IPS-20b (cell line): ENCODE measurements around the gene RPS6KC1.

Source experiments
- H3K27ac ChIP-seq: one replicate; pipeline ENCODE4 v1.5.1; 2013; ENCODE audit warnings: low read length
- H3K27me3 ChIP-seq: 2 replicates; pipeline ENCODE4 v1.6.1; 2013; ENCODE audit warnings: mild to moderate bottlenecking, low read length, inconsistent platforms; ENCODE audit not compliant: insufficient read depth
- H3K36me3 ChIP-seq: 2 replicates; pipeline ENCODE4 v1.6.1; 2013; ENCODE audit warnings: low read depth, mild to moderate bottlenecking, inconsistent platforms, low read length, moderate library complexity; ENCODE audit not compliant: insufficient read depth
- H3K4me1 ChIP-seq: 2 replicates; pipeline ENCODE4 v1.6.1; 2013; ENCODE audit warnings: mild to moderate bottlenecking, control low read depth, inconsistent platforms, low read length, moderate library complexity; ENCODE audit not compliant: insufficient read depth
- H3K4me3 ChIP-seq: 2 replicates; pipeline ENCODE4 v1.5.1; 2013; ENCODE audit warnings: mild to moderate bottlenecking, low read length, inconsistent platforms
- H3K9ac ChIP-seq: 2 replicates; pipeline ENCODE4 v1.6.1; 2013; ENCODE audit warnings: low read depth, mild to moderate bottlenecking, inconsistent platforms, low read length, moderate library complexity
- H3K9me3 ChIP-seq: 2 replicates; pipeline ENCODE4 v1.6.1; 2013; ENCODE audit warnings: mild to moderate bottlenecking, low read depth, low read length, inconsistent platforms; ENCODE audit not compliant: insufficient read depth

Gene RPS6KC1

DNA sequence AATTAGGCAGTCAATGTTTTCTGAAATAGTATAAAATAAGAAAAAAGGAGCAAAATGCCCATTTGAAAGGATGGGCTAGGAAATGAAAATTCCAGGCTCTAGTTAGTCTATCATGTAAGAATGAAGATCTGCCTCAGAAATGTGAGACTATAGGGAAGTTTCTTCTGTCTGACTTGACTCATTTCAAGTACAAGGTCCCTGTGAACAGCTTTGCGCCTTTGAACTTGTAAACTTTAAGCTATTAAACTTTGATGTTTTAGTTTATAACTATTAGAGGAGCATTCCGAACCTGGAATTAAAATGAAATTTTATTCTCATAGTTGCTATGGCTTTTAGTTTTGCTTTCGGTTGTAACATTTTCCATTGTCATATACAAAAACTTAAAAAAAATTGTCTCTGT, 199.4 kb downstream of the RPS6KC1 start:
- H3K9me3 ChIP-seq: no peaks in the 10 kb centered on the region
- no peak overlapping the region for H3K9ac ChIP-seq
- no peak overlapping the region for H3K27ac ChIP-seq
- H3K36me3 ChIP-seq: no peaks in the 10 kb centered on the region
- no peak overlapping the region for H3K4me3 ChIP-seq
- H3K4me1 ChIP-seq: peaks cover 6% of the 10 kb centered on the region; the same call in 1 of the 2 replicates
- H3K27me3 ChIP-seq: no peaks in the 10 kb centered on the region

DNA sequence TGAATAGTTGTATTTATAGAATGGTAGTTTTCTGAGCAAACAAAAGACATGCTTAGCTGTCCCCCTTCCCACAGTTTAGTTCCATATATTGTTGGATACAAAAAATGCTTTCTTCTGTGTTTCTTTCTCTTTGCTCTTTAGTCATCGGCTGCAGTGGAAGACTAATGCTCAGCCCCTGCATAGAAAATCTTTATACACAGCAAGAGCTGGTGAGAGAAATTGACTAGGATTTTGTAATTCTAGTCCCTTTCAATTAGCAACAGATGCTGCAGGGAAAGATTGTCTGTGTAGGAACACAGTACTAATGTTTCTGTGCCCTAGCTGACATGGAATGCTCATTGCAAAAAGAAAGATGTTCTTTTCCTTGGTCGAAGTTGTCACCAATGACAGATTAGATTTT, 200.9 kb downstream of the RPS6KC1 start:
- Histone ChIP-seq H3K27me3 (no peaks in the 10 kb centered on the region), H3K9ac (no peak overlapping the region), H3K27ac (no peak overlapping the region), H3K36me3 (no peaks in the 10 kb centered on the region), H3K4me3 (no peak overlapping the region), H3K4me1 (0 out of 2 replicates have a peak, but pooled peaks cover 3% of the 10 kb centered on the region), H3K9me3 (no peaks in the 10 kb centered on the region)

DNA sequence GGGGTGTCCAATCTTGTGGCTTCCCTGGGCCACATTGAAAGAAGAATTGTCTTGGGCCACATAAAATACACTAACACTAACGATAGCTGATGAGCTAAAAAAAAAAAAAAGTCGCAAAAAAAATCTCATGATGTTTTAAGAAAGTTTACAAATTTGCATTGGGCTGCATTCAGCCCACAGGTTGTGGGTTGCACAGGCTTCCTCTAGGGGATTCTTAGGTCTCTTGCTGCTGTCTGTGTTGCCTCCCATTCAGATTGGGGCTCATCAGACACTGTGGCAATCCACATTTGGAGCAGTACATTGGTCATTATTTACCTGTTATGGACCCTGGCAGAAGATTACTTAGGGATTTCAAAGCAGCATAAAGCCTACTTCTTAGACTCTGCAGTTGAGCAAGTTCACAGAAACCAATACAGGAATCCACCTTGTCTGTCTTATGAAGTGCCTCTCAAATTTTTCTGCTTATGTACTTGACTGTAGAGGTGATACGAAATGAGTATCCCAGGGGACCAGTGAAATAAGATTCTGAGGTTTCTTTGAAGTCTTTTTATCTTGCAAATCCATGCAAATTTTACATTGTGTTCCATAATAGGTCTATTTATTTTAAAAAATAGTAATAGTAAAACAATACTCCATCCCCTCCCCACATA, 205.5 kb downstream of the RPS6KC1 start:
- no peak overlapping the region for H3K4me3 ChIP-seq
- H3K27ac ChIP-seq: no peak overlapping the region
- H3K9me3 ChIP-seq: no peaks in the 10 kb centered on the region
- H3K9ac ChIP-seq: no peak overlapping the region
- no peaks in the 10 kb centered on the region for H3K36me3 ChIP-seq
- H3K4me1 ChIP-seq: peaks cover 6% of the 10 kb centered on the region; the same call in 1 of the 2 replicates
- H3K27me3 ChIP-seq: no peaks in the 10 kb centered on the region

DNA sequence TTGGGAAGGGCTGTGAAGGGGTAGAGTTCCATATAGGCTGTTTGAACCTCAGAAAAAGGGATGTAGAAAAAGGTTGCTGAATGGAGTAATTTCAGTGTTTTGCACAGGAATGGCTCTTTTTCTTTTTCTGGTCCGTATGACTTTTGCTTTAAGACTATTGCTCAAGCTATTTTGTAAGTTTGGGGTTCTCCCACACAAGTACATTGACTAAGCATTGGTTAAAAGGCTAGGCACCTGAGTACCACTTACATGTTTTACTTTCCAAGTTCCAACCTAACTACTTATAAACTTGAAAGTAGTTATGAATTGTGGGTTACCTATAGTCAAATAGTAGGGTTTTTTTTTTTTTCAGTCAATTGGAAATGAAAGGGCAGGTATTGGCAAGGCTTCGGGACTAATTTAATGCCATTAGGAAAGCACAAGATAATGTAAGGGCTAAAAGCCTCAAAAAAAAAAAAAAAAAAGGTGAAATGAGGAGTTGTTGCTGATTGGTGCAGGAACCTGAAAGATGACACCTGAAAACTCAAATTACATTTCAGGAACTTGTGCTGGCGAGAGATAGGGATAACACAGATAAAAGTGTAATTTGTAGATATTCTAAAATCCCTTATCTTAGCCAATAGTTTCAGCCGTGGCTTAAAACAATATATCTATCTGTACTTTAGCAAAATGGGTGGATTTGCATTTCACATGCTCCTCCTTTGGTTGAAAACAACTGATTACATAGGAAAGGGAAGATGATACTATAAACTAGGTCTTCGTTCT, 209.5 kb downstream of the RPS6KC1 start:
- H3K4me1 ChIP-seq: peaks cover 6% of the 10 kb centered on the region; the same call in 1 of the 2 replicates
- H3K9me3 ChIP-seq: no peaks in the 10 kb centered on the region
- no peak overlapping the region for H3K9ac ChIP-seq
- no peaks in the 10 kb centered on the region for H3K27me3 ChIP-seq
- H3K36me3 ChIP-seq: no peaks in the 10 kb centered on the region
- no peak overlapping the region for H3K27ac ChIP-seq
- peak overlapping the region; percentile 43; the same call in 1 of the 2 replicates for H3K4me3 ChIP-seq

DNA sequence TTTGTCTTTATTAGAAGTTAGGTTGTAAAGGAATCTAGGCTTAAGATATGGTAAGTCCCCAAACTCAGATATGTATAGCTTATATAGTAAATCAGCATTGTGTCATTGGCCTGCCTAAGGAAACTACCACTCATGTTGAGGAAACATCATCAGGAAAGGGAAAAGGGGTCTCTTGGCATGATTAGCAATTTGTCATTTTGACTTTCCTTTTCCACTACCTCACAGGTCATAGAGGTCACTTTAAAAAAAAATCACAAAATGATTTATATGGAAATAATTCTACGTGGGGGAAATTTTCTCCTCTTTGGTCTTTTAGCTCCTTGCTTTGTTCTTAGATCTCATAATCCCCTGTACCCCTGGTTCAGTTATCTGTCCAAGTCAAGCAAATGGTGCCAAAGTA, 213.5 kb downstream of the RPS6KC1 start:
- no peaks in the 10 kb centered on the region for H3K27me3 ChIP-seq
- peaks cover 3% of the 10 kb centered on the region; the same call in 1 of the 2 replicates for H3K4me1 ChIP-seq
- H3K9me3 ChIP-seq: no peaks in the 10 kb centered on the region
- H3K27ac ChIP-seq: no peak overlapping the region
- no peaks in the 10 kb centered on the region for H3K36me3 ChIP-seq
- no peak overlapping the region for H3K4me3 ChIP-seq
- H3K9ac ChIP-seq: no peak overlapping the region

DNA sequence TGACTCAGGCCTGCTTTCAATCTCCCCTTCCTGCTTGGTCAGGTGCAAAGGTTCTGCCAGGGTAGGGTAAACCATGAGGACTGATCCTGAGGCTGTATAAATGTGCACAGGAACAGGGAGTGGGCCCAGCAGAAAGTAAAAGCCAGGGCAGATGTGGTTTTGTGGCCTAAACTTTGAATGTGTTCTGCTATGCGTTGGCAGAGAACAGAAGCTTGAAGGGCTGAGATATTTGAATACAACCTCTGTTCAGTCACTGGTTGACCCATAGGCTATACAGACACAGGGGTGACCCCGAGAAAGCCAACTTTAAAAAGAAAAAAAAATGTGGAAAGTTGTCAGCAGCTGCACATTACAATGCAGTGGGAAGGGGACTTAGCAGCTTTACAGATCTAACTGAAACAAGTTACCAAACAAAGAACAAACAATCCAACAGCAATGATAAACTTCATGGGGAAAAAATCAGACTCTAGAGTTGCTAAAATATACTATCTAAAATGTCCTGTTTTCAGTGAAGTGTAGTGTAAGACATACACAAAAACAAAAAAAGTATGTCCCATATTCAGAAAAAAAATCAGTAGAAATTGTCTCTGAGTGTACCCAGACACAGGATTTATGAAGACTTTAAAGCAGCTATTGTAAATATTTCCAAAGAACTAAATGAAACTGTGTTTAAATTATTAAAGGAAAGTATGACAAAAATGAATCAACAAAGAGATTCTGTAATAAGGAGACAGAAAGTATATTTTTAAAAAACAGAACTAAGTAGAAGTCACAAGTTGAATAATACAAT, 216.1 kb downstream of the RPS6KC1 start:
- Histone ChIP-seq H3K9me3 (no peaks in the 10 kb centered on the region), H3K4me1 (no peaks in the 10 kb centered on the region), H3K27me3 (no peaks in the 10 kb centered on the region), H3K4me3 (no peak overlapping the region), H3K27ac (no peak overlapping the region), H3K36me3 (no peaks in the 10 kb centered on the region), H3K9ac (no peak overlapping the region)

DNA sequence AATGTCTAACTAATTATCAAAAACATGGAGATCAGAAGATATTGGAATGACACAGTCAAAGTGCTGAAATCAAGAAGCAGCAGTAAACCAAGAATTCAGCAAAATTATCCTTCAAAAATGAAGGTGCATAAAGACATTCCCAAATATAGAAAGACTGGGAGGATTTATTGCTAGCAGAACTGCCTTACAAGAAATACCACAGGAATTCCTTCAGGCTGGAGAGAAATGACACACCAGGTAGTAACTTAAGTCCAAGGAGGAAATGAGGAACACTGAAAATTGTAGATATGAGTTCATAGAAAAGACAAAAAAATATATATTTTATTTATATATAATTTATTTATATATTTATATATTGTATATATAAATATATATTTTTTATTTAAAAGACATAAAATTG, 217.2 kb downstream of the RPS6KC1 start:
- H3K4me1 ChIP-seq: no peaks in the 10 kb centered on the region
- no peaks in the 10 kb centered on the region for H3K27me3 ChIP-seq
- H3K9me3 ChIP-seq: no peaks in the 10 kb centered on the region
- no peak overlapping the region for H3K4me3 ChIP-seq
- no peaks in the 10 kb centered on the region for H3K36me3 ChIP-seq
- H3K27ac ChIP-seq: no peak overlapping the region
- H3K9ac ChIP-seq: no peak overlapping the region

DNA sequence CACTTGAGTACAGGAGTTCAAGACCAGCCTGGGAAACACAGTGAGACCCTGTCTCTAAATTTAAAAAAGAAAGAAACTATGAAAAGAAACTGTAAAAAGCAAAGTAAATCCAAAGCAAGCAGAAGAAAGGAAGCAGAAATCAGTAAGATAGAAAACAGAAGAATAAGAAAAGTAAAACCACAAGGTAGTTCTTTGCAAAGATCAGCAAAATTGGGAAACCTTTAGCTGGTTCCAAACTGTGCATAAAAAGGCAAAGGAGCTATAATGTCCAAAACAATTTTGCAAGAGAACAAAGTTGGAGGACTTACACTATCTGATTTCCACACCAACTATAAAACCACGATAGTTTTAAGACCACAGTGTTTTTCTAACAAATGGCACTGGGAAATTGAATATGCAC, 218.8 kb downstream of the RPS6KC1 start:
- H3K9me3 ChIP-seq: no peaks in the 10 kb centered on the region
- H3K4me3 ChIP-seq: no peak overlapping the region
- H3K27ac ChIP-seq: no peak overlapping the region
- H3K36me3 ChIP-seq: no peaks in the 10 kb centered on the region
- H3K4me1 ChIP-seq: no peaks in the 10 kb centered on the region
- H3K27me3 ChIP-seq: no peaks in the 10 kb centered on the region
- no peak overlapping the region for H3K9ac ChIP-seq

DNA sequence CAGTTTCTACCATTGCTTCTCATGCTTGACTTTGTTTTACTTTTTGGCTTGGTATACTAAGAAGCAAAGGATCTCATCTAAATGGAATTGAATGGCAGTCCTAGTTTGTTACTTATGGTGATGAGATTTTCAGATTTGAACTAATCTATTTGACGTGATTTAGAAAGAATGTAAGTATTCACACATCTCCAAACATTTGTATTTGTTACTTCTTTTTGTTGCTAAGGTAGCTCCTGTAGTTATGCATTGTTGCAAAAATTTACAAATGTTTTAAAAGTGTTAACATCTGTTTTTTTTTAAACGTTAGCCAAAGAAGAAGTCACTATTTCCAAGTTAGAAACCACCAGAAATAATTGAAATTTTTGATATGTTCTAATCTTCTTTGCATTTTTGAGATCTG, 222.5 kb downstream of the RPS6KC1 start:
- Histone ChIP-seq H3K4me3 (no peak overlapping the region), H3K27me3 (no peaks in the 10 kb centered on the region), H3K36me3 (no peaks in the 10 kb centered on the region), H3K9me3 (no peaks in the 10 kb centered on the region), H3K4me1 (no peaks in the 10 kb centered on the region), H3K27ac (no peak overlapping the region), H3K9ac (no peak overlapping the region)

DNA sequence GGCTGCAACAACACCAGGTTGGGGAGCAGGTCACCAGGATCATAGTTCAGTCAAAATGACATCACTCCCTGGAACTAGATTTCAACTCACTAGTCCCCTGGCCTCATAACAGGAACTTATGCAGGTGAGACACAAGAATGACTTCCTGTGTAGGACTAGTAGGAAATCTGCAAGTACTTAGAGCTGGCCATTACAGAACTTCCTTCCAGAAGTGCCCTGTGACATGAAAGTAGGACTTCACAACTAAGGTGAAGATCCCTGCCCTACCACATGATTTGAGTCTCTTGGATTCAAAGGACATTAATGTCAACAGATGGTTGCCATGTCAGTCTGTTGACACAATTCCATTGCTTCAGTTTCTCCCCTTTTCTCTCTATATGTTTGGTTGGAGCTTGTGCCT, 223.1 kb downstream of the RPS6KC1 start:
- no peak overlapping the region for H3K9ac ChIP-seq
- no peak overlapping the region for H3K27ac ChIP-seq
- no peaks in the 10 kb centered on the region for H3K9me3 ChIP-seq
- no peaks in the 10 kb centered on the region for H3K36me3 ChIP-seq
- no peaks in the 10 kb centered on the region for H3K4me1 ChIP-seq
- no peaks in the 10 kb centered on the region for H3K27me3 ChIP-seq
- H3K4me3 ChIP-seq: no peak overlapping the region

DNA sequence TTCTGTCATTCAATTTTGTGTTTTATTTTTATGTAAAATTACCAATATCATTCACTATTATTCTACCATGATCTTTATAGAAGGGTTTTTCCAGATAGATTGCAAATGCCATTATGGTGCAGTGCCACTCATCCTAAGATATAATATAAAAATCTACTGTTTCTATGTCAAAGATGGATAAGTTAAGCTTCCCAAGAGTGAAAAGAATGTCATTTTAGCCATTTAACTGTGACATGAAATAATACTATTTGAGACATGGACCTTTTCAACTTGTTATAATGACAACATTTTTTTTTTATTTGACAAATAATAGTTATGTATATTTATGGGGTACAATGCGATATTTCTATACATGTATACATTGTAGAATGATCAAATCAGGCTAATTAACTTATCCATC, 224.3 kb downstream of the RPS6KC1 start:
- H3K36me3 ChIP-seq: no peaks in the 10 kb centered on the region
- no peaks in the 10 kb centered on the region for H3K9me3 ChIP-seq
- H3K4me3 ChIP-seq: no peak overlapping the region
- H3K27me3 ChIP-seq: no peaks in the 10 kb centered on the region
- H3K27ac ChIP-seq: no peak overlapping the region
- peaks cover 6% of the 10 kb centered on the region; the same call in 1 of the 2 replicates for H3K4me1 ChIP-seq
- no peak overlapping the region for H3K9ac ChIP-seq
